ENCODE measurements around the gene C1QTNF5.
A peak's percentile ranks its signal among the peaks of the same experiment; 100 is the strongest.

C1QTNF5 gene

DNA sequence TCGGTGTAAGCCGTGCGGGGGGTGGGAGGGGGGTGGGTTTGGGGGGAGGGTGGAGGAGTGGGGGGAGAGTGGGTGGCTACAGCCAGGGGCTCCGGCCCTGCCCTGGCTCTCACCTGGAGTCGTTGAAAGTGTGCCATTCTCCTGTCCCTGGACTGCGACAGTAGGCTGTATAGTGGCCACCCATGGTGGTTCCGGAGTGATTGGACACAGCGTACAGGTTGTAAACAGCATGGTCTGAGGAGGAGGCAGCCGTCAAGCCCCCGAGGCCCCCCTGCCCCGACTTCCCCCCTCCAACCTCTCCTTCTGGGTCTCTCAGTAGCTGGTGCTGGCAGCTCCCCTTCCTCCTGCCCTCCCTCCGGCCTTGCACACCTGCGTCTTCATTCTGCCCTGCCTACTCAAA is 16.4 kb upstream of the C1QTNF5 start:
- no peak for DNase-seq

DNA sequence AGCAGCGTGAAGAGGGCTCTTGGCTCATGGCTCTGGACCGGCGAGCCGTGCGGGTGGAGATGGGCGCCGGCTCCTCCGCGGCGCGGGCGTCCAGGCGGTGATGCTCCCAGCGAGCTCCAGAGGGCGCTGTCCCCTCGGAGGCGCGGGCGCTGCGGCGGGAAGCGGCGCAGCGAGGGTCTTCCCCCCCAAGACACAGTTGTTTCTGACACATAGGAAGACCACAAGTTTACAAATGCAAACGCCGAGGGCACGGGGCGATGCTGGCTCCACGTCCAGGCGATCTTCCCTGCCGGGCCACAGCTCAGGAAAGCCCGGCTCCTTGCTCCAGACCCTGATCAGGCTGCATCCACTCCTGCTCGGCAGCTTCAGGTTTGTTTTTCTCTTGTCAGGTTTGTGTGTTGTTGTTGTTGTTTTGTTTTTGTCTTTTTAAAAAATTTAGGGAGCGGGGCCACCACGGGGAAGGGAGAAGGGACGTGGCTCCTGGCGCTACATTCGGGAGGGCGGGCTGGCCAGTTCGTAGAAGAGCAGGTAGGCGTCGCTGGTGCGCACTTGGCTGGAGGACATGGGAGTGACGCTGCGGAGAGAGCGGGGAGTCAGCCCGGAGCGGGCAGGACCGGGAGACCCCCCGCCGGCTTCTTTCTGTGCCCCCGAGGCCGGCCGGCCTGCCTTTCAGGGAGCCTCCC is 15.8 kb upstream of the C1QTNF5 start:
- DNase-seq = peak; percentile 64

- DNase-seq = no peak
These were observed 14.6 kb upstream of the C1QTNF5 start for GRCh38 chr11:119355091-119355843.

- DNase-seq = no peak
These were observed 12.2 kb upstream of the C1QTNF5 start for GRCh38 chr11:119352857-119353260.

DNA sequence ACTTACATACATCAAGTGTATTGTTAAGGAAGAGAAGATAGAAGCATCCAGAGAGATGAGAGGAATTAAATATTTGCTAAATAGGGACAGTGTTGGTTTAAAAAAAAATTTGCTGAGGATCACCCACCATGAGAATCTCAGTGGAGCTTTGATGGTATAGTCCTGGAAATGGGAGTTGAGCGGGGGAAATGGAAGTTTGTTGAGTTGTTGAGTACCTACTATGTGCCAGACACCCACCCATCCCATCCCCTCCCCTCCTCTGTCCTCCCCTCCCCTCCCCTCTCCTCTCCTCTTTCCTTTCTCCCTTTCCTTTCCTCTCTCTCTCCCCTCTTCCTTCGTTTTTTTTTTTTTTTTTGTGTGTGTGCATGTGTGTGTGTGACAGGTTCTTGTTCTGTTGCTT is 10.5 kb upstream of the C1QTNF5 start:
- no peak for DNase-seq

- DNase-seq = no peak
These were observed 9.6 kb upstream of the C1QTNF5 start for GRCh38 chr11:119350302-119350701.

- DNase-seq = no peak
These were observed 7.4 kb upstream of the C1QTNF5 start for GRCh38 chr11:119347940-119348605.

DNA sequence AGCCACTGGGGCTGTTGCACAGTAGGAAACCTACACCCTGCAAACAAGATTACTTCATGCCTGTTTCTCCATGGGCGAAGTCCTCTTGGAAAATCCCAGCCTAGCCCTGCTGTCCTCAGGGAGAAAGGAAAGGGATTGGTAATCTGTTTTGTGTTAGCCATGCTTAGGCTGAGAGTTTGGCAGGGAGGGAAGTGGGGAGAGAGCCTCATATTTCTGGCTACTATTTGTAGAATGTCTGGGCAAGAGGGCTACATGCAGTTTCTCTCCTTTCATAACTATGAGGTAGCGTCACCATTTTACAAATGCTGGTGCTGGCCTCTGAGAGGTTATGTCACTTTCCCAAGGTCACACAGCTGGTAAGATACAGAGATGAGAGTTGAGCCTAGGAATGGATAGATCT is 6.6 kb upstream of the C1QTNF5 start:
- DNase-seq = no peak

DNA sequence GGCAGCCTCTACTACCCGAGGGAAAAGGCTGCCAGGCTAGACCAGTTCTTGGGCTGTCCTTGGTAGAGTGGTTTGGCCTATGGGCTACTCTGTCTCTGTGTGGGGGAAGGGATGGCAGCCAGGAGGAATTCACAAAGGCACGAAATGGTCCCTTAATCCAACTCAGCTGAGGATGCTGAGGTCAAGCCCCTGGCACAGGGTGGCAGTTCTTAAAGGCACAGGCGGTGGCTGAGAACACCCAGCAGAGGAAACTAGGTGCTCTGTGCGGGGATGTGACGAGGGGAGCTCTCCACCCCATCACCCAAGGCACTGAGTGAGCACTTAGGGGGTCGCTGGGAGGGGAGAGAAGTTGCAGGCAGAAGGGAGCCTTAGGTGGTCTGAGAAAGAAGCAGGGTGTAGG is 5.9 kb upstream of the C1QTNF5 start, which contains the start of gene MFRP:
Gene MFRP (minus strand): TSS at position 101 of the 400 bp plus-strand sequence. CDS start 192 bp downstream, outside the sequence.
- no peak for DNase-seq

GRCh38 chr11:119345685-119346084 is 5.0 kb upstream of the C1QTNF5 start:
- no peak for DNase-seq

- DNase-seq = no peak
These were observed 3.8 kb upstream of the C1QTNF5 start for GRCh38 chr11:119344291-119345010.

- DNase-seq = no peak
These were observed 3.0 kb upstream of the C1QTNF5 start for GRCh38 chr11:119343726-119344125.

- DNase-seq = no peak
These were observed 1.9 kb upstream of the C1QTNF5 start for GRCh38 chr11:119342362-119343130.

- no peak for DNase-seq
These were observed 1.3 kb upstream of the C1QTNF5 start for GRCh38 chr11:119342023-119342300.

DNA sequence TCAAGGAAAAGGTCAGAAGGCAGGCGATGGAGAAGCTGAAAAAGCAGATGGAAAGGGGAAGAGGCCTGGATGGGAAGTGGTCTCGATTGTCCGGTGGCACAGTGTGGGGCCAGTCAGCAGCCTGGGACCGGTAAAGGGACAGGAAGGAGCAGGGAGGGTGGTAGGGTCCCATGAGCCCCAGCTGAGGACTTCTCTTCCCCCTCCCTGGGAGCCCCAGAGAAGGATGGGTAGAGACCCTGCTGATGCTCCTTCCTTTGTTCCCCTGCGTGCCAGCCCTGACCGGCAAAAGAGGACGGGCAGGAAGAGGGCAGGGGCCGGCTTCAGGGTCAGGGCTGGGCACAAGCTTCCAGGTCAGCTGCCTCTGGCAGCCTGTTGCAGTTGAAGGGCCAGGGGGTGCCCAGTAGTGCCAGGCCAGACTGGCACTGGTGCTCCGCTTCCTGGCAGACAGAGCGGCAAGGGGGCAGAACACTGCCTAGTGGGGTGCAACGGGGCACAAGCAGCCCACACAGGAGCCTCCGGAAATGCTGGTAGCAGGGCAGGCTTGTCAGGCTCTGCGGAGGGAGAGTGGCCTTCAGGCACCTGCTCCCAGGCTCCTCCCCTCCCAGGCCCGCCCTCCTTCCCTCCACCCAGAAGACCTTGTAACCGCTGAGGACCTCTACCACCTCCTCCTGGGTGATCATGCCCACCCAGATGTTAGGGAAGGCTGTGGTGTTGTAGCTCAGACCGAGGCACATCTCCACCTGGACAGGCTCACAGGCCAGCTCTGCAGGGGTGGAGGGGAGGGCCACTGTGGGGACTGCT is 739 bp upstream of the C1QTNF5 start:
- no peak for DNase-seq

- DNase-seq = no peak
These were observed 921 bp downstream of the C1QTNF5 start for GRCh38 chr11:119339589-119340334.

DNA sequence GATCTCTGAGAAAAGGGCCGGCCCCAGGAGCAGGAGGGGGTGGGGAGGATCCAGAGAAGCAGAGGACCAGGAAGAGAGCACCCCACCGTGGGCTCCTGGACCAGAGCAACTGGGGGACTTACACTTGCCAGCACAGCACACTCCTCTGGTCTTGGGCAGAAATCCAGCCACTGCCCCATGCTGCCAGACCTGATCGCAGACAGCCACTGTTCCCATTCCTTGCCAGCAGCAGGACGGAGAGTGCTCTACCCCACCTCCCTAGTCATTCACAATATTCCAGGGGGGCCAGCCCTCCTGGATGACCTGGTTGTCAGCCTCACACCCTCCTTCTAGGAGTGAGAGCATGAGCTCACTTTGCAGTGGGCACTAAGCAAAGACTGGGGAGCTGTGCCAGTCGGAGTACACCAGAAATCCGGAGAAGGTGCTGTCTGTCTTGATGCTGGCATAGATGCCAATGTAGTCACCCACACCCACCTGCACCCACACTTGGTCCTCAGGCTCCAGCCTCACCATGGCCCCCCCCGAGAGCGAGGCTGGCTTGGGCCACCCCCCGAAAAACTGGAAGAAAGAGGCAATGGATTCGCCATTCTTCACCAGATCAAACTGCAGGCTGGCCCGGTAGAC is 1.6 kb downstream of the C1QTNF5 start:
- DNase-seq = no peak

- peak; percentile 92 for DNase-seq
These were observed 2.3 kb downstream of the C1QTNF5 start for GRCh38 chr11:119338318-119338890.

- DNase-seq = no peak
These were observed 2.9 kb downstream of the C1QTNF5 start for GRCh38 chr11:119337581-119338317.

Measured in NCI-H526 treated with DMSO at 0.1 percent for 48 hours (cell line).